ENCODE results near the gene TULP4. TPM values are rescaled to one million over a fixed set of nuclear protein-coding genes. Genes with fewer than 3 reads are reported as not detected.
A peak's percentile ranks its signal among the peaks of the same experiment; 100 is the strongest.

The TULP4 gene
- total RNA-seq, 4 donors from 2014 or later = 59.8 to 99.2 (median 88.6) TPM

DNA sequence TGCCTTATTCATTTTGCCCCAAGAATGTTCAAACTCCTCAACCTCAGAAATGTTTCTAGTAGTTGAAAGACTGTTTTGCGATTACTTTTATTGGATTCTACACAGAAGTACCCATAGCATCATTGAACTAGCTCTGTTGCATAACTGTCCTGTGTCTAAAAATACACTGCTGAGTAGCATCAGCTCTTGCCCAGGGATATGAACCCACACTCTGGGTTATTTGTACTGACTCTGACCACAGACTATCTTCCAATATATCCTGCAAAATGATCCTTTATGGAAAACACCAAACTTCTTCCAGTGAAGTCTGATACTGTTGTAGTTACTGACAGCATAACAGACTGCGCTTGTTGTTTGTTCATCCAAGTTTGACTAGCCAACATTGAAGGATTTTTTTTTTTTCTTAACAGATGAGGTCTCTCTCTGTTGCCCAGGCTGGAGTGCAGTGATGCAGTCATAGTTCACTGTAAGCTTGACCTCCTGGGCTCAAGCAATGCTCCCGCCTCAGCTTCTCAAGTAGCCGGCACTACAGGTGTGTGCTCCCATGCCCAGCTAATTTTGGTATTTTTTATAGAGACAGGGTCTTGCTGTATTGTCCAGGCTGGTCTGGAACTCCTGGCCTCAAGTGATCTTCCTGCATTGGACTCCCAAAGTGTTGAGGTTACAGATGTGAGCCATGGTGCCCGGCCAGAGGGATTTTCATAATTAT lies 49.9 kb downstream of the TULP4 start:
- Histone ChIP-seq H3K27ac (peak overlapping the region; percentile 17 to 75 (median 60)), H3K36me3 (no peaks in the 10 kb centered on the region), H3K27me3 (no peaks in the 10 kb centered on the region), H3K4me3 (no peak overlapping the region), H3K9me3 (no peaks in the 10 kb centered on the region), H3K4me1 (peaks cover 37 to 46% of the 10 kb centered on the region in 2 donors)
- DNase-seq (no peak), ATAC-seq (peak; percentile 94 to 95)
- no peak for TF ChIP-seq POLR2A (IDR thresholded peaks at IDR 0.05)
- TF ChIP-seq, protein P1, sequence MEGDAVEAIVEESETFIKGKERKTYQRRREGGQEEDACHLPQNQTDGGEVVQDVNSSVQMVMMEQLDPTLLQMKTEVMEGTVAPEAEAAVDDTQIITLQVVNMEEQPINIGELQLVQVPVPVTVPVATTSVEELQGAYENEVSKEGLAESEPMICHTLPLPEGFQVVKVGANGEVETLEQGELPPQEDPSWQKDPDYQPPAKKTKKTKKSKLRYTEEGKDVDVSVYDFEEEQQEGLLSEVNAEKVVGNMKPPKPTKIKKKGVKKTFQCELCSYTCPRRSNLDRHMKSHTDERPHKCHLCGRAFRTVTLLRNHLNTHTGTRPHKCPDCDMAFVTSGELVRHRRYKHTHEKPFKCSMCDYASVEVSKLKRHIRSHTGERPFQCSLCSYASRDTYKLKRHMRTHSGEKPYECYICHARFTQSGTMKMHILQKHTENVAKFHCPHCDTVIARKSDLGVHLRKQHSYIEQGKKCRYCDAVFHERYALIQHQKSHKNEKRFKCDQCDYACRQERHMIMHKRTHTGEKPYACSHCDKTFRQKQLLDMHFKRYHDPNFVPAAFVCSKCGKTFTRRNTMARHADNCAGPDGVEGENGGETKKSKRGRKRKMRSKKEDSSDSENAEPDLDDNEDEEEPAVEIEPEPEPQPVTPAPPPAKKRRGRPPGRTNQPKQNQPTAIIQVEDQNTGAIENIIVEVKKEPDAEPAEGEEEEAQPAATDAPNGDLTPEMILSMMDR (IDR thresholded peaks at IDR 0.05 in 4 of 5, conservative IDR thresholded peaks at IDR 0.05 in 1 of 5) = no peak
- intact Hi-C loops (cut with DNase I; ENCODE audit: low total_unique reads) (no loop called here), in situ Hi-C loops (cut with MboI; ENCODE audit: low sequenced_read_pairs in 4 of 4) (no loop called here)

DNA sequence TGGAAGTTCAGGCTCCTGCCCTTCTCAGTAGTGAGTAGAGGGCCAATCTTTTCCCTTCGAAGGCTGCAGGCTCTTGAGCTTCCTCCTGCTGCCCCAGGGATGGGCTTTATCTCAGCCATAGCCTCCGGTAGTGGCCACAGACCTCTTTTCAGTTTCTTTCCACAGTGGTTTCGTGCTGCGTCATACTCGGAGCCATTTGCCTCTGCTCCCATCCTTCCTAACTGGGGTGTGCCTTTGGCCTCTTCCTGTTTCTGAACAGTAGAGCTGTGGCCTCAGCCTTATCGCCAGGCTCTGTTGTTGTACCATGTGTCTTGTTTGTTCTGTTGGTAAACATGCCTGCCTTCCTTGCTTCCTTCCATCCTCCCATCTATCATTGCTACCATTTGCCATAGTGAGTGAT lies 54.1 kb downstream of the TULP4 start:
- no peak for DNase-seq
- intact Hi-C loops (cut with DNase I; ENCODE audit: low total_unique reads) (no loop called here), in situ Hi-C loops (cut with MboI; ENCODE audit: low sequenced_read_pairs in 4 of 4) (no loop called here)
- ATAC-seq = no peak
- peaks cover 13 to 17% of the 10 kb centered on the region in 2 donors for H3K4me1 ChIP-seq
- TF ChIP-seq, protein P1 (IDR thresholded peaks at IDR 0.05 in 4 of 5, conservative IDR thresholded peaks at IDR 0.05 in 1 of 5) = no peak
- TF ChIP-seq POLR2A (IDR thresholded peaks at IDR 0.05) = no peak
- no peaks in the 10 kb centered on the region for H3K27me3 ChIP-seq
- H3K27ac ChIP-seq = no peak overlapping the region
- no peaks in the 10 kb centered on the region for H3K36me3 ChIP-seq
- H3K9me3 ChIP-seq = no peaks in the 10 kb centered on the region
- no peak overlapping the region for H3K4me3 ChIP-seq

DNA sequence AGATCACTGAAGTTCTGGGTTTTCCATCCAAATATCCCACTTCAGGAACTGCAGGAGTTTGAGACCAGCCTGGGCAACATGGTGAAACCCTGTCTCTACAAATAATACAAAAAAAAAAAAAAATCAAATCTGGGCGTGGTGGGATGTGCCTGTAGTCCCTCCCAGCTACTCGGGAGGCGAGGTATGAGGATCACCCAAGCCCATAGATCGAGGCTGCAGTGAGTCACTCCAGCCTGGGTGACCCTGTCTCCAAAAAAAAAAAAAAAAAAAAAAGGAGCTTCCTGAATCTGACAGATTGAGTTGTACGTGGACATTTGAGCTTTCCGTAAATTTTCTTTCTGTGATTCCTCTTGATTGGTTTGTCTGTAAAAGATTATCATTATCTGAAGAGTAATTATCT lies 55.6 kb downstream of the TULP4 start:
- no peak for TF ChIP-seq POLR2A (IDR thresholded peaks at IDR 0.05)
- TF ChIP-seq, protein P1 (IDR thresholded peaks at IDR 0.05 in 4 of 5, conservative IDR thresholded peaks at IDR 0.05 in 1 of 5) = no peak
- in situ Hi-C loops (cut with MboI; ENCODE audit: low sequenced_read_pairs in 4 of 4) (no loop called here), intact Hi-C loops (cut with DNase I; ENCODE audit: low total_unique reads) (no loop called here)
- no peaks in the 10 kb centered on the region for H3K9me3 ChIP-seq
- peaks cover under 1 to 9% of the 10 kb centered on the region in 2 donors for H3K4me1 ChIP-seq
- no peak overlapping the region for H3K27ac ChIP-seq
- no peak overlapping the region for H3K4me3 ChIP-seq
- DNase-seq = no peak
- H3K36me3 ChIP-seq = no peaks in the 10 kb centered on the region
- no peak for ATAC-seq
- no peaks in the 10 kb centered on the region for H3K27me3 ChIP-seq

DNA sequence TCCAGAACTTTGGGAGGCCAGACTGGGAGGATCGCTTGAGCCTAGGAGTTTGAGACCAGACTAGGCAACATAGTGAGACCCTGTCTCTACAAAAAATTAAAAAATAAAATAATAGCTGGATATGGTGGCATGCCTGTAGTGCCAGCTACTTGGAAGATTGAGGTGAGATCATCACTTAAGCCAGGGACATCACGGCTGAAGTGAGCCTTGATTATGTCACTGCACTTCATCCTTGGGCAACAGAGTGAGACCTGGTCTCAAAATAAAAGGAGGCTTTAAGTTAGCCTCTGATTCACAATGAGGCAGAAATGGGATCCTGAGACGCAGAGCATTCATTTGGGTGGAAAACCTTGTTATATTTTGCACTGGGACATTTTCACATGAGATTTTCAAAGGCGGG lies 57.0 kb downstream of the TULP4 start:
- Histone ChIP-seq H3K4me3 (no peak overlapping the region), H3K27me3 (no peaks in the 10 kb centered on the region), H3K4me1 (peaks cover 11 to 23% of the 10 kb centered on the region in 2 donors), H3K27ac (no peak overlapping the region), H3K9me3 (no peaks in the 10 kb centered on the region), H3K36me3 (no peaks in the 10 kb centered on the region)
- intact Hi-C loops (cut with DNase I; ENCODE audit: low total_unique reads) = no loop called here
- DNase-seq = no peak
- TF ChIP-seq, protein P1 (IDR thresholded peaks at IDR 0.05 in 4 of 5, conservative IDR thresholded peaks at IDR 0.05 in 1 of 5) = no peak
- ATAC-seq = no peak
- in situ Hi-C loops (cut with MboI; ENCODE audit: low sequenced_read_pairs in 4 of 4) = no loop called here

Data from gastrocnemius medialis (tissue), 4 donors.